ENCODE measurements around the gene SH3GLB2.
"Not testable (repeated sequence)": the region's sequence is repeated elsewhere in the genome, so short reads cannot be mapped to it uniquely, and the experiment has no call there.

SH3GLB2 gene

GRCh38 chr9:128987805-128988204 lies 40.3 kb downstream of the SH3GLB2 start:
- DNase-seq = peak in 1 of 2 experiments; percentile 30

- DNase-seq = no peak
Observed at GRCh38 chr9:128986671-128987070, 41.5 kb downstream of the SH3GLB2 start.

GRCh38 chr9:128983536-128983935 lies 44.6 kb downstream of the SH3GLB2 start:
- no peak for DNase-seq

DNA sequence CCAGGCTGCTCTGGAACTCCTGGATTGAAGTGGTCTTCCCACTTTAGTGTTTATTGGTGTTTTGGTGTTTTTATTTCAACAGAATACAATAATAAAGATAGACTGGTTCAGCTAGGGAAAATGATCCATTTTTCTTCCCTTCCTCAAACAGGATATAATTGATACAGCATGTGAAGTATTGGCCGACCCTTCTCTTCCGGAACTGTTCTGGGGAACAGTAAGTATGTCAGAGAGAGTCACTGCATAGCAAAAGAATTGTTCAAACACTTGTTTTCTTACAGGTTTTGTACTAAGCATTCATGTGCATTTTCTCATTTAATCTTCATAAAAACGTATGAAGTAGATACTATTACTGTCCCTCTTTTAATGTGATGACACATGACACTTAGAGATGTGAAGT lies 49.0 kb downstream of the SH3GLB2 start:
- no peak for DNase-seq

- DNase-seq = no peak
Observed at GRCh38 chr9:128972956-128973355, 55.2 kb downstream of the SH3GLB2 start.

GRCh38 chr9:128969491-128969890 lies 58.6 kb downstream of the SH3GLB2 start:
- DNase-seq = no peak

DNA sequence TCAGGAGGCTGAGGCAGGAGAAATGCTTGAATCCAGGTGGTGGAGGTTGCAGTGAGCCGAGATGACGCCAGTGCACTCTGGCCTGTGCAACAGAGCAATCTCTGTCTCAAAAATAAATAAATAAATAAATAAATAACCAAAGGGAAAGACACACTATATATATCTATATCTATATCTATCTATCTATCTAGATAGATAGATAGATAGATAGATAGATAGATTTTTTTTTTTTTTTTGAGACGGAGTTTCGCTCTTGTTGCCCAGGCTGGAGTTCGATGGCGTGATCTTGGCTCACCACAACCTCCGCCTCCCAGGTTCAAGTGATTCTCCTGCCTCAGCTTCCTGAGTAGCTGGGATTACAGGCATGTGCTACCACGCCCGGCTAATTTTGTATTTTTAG lies 66.7 kb downstream of the SH3GLB2 start:
- not testable (repeated sequence) for DNase-seq
